Measurements from ENCODE around the gene HK3.

The HK3 gene

DNA sequence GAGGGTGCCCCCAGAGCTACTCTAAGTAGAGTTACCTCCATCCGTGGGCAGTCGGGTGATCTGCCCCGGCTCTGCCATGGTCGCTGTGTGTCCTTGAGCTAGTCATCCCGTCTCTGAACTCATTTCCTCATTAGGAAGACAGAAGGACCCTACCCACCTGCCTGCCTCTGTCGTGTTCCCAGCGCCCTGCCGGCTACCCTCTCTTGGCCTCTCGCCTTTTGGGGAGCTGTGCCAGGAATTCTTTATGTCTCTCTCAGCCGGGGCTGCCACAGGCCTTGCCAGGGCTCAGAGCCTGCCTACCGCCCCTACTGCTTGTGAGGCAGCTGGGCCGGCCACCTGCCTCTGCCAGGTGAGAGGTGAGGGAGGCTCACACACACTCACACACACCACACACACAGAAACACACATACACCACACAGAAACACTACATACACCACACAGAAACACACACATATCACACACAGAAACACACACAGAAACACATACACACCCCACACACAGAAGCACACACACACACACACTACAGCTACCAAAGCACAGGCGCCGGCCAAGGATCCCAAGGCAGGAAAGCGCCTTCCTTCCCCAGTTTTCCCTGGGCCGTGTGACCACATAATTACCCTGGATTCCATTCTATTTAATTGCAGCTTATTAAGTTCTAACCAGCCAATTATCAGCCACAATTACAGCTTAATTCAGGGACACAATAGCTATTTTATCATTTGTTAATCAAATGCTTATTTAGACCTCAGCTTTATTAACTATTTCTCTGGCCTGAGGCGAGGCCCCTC, 47.1 kb downstream of the HK3 start:
- in situ Hi-C loops (cut with MboI; ENCODE audit: low sequenced_read_pairs) = no loop called here

DNA sequence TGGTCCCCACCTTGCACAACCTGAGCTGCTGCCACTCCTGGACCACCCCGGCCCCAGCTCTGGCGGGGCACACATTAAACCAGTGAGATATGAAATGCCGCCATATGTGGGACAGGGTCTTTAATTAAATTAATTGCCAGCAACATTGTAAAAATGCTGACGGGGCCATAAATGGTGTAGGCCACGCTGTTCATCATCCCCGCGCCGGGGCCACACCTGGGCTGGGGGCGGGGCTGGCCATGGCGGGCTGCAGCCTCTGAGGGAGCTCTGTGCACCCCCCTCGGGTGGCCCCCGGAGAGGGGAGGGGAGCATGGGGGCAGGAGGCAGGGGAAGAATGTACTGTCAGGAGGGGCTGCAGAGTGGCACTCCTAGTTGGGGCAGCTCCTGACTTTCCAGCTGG, 47.8 kb downstream of the HK3 start:
- in situ Hi-C loops (cut with MboI; ENCODE audit: low sequenced_read_pairs) = no loop called here

DNA sequence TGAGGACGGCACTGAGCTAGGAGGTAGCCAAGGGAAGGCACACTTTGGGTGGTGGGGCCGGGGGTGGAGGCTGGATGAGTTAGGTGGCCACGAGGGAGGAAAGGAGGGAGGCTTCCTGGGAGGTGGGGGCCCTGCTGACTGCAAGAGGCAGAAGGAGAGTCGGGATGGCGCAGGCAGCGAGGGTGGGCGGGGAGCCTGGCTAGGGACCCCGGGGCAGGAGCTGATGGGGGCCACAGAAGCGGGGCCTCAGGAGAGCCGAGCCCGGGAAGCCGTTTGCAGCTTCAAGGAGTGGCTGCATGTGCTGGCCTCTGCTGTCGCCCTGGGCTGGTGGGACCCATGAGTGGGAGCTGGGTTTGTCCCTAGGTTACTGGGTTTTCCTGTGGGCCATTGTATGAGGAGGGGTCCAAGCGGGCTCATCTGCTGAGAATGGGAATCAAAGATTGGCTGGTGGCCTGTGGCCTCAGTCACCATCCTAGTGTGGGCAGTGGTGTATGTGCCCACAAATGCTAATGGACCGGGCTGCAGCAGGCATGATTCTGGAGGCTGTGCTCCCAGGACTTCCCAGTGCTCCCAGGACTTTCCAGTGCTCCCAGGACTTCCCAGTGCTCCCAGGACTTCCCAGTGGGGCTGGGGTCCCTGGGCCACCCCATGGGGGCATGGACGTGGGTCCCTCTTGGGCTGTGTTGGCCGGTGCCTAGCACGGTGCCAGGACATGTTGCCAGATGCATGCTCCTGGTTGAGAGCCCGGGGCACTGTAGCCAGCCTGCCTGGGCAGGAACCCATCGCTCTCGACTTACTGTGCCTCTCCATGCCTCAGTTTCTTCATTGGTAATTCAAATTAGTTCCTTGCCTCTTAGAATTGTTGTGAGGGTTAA, 48.5 kb downstream of the HK3 start:
- in situ Hi-C loops (cut with MboI; ENCODE audit: low sequenced_read_pairs) = no loop called here

GRCh38 chr5:176849611-176850227, 49.4 kb downstream of the HK3 start:
- in situ Hi-C loops (cut with MboI; ENCODE audit: low sequenced_read_pairs) = no loop called here

- in situ Hi-C loops (cut with MboI; ENCODE audit: low sequenced_read_pairs) = no loop called here
Measured at GRCh38 chr5:176848651-176849050, 50.5 kb downstream of the HK3 start.

DNA sequence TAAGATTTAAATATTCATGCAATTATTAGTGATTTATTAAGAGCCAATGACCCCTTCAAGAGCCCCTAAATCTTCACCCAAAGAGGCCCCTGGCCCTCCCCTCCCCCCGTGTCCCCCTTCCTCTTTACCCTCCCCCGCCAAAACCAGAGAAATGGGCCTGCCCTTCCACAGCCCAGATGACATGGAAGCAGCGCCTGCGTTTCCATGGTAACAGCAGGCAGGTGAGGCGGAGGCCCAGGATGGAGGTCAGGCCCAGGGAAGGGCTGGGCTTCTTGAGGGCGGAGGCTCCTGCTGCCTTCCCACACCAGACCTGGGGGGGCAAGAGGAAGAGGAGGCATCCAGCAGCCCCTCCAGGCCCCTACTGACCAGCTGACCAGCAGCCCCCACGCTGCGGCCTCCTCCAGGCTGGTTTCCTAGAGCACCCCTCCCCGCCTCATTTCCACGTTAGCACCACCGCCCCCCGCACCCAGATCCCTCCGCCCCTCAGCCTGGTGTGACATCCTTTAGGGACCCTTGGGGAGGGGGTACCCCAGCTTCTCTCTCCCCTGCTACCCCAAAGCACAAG, 51.3 kb downstream of the HK3 start:
- in situ Hi-C loops (cut with MboI; ENCODE audit: low sequenced_read_pairs) = no loop called here

DNA sequence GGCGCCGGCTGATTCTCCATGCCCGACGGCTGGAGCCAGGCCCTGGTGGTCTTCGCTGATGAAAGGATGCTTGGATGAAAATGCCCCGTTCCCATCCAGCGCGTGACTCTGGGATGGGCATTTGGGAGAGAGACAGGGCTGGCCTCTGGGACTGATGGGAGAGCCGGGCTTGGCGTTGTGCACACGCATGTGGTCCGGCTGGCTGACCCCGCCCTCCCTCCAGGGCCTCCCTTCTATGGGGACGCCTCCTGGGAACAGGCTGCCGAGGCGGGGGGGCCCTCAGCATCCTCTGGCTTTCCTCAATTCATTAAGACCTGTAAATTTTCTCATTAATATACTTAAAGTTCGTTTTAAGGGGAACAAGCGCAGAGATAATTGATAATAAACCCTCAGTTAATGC, 52.0 kb downstream of the HK3 start:
- in situ Hi-C loops (cut with MboI; ENCODE audit: low sequenced_read_pairs) = no loop called here

- in situ Hi-C loops (cut with MboI; ENCODE audit: low sequenced_read_pairs) = no loop called here
Measured at GRCh38 chr5:176846335-176847140, 52.6 kb downstream of the HK3 start.

DNA sequence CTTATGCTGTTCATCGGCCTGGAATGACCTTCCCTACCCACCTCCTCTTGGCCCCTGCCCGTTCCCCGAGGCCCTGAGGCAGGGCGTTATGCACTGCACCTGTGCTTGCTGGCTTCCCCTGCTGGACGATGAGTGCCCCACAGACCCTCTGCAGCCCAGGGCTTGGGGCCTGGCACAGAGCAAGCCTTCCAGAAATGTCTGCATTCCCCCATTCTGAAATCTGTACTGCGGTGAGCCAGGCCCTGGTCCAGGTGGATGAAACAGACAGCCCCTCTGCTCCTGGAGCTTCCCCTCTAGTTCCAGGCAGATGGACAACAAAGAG, 53.8 kb downstream of the HK3 start:
- in situ Hi-C loops (cut with MboI; ENCODE audit: low sequenced_read_pairs) = no loop called here

- in situ Hi-C loops (cut with MboI; ENCODE audit: low sequenced_read_pairs) = no loop called here
Measured at GRCh38 chr5:176844706-176845391, 54.3 kb downstream of the HK3 start.

DNA sequence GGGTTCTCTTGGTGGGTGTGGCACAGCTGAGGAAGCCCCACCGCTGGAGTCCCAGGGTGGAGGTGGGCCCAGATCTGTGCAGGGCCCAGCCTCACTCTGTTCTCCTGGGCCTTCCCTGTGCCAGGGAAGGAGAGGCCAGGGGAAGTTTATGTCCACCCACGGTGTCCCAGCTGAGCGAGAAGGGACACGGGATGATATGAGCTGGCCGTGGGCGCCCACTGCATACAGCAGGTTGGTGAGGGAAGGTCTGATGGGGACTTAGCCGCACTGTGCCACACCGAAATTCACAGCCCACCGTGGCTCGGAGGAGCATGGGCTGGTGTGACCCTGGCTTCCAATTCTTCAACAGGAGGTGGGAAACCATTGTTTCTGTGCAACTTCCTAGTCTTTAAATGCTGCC, 54.9 kb downstream of the HK3 start:
- in situ Hi-C loops (cut with MboI; ENCODE audit: low sequenced_read_pairs) = no loop called here

GRCh38 chr5:176843673-176844072, 55.5 kb downstream of the HK3 start:
- in situ Hi-C loops (cut with MboI; ENCODE audit: low sequenced_read_pairs) = no loop called here

DNA sequence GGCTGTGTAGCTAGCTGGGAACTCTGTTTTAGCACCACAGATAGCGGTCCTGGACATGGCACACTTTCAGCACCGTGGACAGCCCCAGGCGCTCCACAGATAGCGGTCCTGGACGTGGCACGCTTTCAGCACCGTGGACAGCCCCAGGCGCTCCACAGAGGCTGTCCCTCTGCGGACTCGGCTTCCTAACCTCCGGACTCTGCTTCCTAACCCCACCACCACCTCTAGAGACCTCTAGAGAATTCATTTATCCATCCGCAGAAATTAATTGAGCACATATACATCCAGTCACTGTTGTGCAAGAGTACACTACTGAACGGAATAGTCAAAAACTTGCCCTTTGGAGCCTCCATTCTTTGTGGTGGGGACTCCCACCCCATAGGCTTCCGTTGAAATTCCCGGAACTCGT, 61.4 kb downstream of the HK3 start:
- in situ Hi-C loops (cut with MboI; ENCODE audit: low sequenced_read_pairs) = no loop called here

DNA sequence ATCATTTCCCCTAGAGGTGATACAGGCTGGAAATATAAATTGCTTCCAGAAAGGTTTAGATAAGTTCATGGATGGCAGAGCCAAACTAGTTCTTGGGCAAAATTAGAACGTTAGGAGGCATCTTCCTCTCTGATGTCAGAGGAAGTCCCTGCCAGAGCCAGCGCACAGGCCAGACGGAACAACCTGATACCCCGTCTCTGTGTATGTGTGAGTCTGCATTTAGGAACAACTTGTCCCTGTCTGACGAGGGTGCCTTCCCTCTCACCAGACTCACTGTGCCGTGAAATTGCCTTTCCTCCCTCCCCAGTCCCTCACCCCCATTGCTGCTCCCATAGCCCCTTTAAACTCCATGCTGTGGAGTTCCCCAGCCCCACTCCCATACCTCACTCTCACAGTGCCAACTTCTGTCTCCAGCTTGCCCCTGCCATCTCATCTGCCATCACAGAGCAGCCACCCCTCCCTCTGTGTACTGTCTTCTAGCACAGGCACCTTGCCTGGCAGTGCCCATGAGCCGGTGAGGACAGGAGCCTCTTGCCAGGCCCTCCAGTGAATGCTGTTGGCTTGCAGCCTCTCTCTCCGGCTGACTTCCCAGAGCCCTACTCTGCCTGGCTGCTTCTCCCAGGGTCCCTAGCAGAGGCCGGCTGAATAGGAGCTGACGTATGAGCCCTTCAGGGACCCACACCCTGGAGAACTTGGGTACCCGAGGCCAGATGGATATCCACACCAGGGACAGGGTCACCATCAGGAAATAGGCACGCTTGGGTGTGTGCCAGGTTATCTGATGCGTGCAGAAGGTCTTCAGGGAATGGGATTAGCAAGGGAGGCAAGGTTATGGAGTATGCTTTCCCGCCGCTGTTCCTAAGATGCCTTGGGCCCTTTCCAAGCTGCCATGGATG, 62.1 kb downstream of the HK3 start:
- in situ Hi-C loops (cut with MboI; ENCODE audit: low sequenced_read_pairs) = no loop called here

DNA sequence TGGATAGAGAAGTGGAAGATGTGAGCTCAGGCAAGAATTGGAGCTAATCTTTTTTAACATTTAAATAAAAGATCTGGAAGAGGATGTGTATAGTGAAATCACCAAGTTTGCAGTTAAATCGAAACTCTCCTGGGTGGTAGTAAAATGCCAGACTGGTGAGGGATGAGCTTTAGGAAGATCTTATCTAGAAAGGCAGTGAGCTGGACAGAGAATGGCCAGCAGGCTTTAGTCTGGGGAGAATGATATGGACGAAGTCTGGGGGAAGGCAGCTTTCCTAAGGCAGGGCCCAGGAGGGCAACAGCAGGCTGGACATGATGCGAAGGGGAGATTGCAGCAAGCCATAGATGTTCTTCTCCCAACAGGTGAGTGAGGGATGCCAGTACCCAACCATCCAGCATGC, 63.2 kb downstream of the HK3 start:
- in situ Hi-C loops (cut with MboI; ENCODE audit: low sequenced_read_pairs) = no loop called here

DNA sequence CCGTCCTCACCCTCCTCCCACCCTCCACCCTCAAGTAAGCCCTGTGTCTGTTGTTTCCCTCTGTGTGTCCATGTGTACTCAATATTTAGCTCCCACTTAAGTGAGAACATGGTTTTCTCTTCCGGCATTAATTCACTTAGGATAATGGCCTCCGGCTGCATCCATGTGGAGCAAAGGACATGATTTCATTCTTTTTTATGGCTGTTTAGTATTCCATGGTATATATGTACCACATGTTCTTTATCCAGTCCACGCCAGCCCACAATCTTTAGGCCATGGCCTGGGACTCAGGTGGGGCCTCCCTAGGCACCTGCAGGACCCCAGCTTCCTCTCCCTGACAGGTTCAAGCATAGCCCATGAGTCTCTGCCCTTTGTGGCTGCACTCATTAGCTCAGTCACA, 65.9 kb downstream of the HK3 start:
- in situ Hi-C loops (cut with MboI; ENCODE audit: low sequenced_read_pairs) = no loop called here

GRCh38 chr5:176832162-176832561, 67.0 kb downstream of the HK3 start:
- in situ Hi-C loops (cut with MboI; ENCODE audit: low sequenced_read_pairs) = no loop called here

- in situ Hi-C loops (cut with MboI; ENCODE audit: low sequenced_read_pairs) = no loop called here
Measured at GRCh38 chr5:176831425-176831824, 67.7 kb downstream of the HK3 start.

- in situ Hi-C loops (cut with MboI; ENCODE audit: low sequenced_read_pairs) = no loop called here
Measured at GRCh38 chr5:176830995-176831423, 68.1 kb downstream of the HK3 start.
